K562 (cell line): ENCODE measurements around the gene HSPE1. TPM values are rescaled to one million over a fixed set of nuclear protein-coding genes. Genes with fewer than 3 reads are reported as not detected.
A peak's percentile ranks its signal among the peaks of the same experiment; 100 is the strongest.

Experiments used
- CAMTA2 ChIP-seq: fragments of 250-450 bp; sonication (Bioruptor Pico); conservative IDR thresholded peaks from 2 replicates; pipeline ENCODE4 v1.5.1; 2022
- ETV6 ChIP-seq, 3 experiments: fragments of 150-350 bp in 1 of 3; sonication (generic) in 1 of 3; formaldehyde crosslinking in 1 of 3; IDR thresholded peaks; 2 replicates each; pipeline versions ENCODE4 v1.6.1 to v1.8.0; 2014 to 2022; ENCODE audit warnings: borderline replicate concordance in 2 of 3, low read depth in 2 of 3, antibody characterized with exemption in 1 of 3, low read length in 1 of 3, mild to moderate bottlenecking in 1 of 3, missing genetic modification reagents in 1 of 3
- FOXM1 ChIP-seq, 2 experiments: fragments of 450-650 bp in 1 of 2; sonication (generic) in 1 of 2; formaldehyde crosslinking in 1 of 2; IDR thresholded peaks; 2 replicates each; pipeline versions ENCODE4 v1.6.1 to v1.9.0; 2017 to 2022; ENCODE audit warnings: low read depth in 2 of 2, mild to moderate bottlenecking in 2 of 2, missing genetic modification reagents in 1 of 2, moderate library complexity in 1 of 2
- HMG20A ChIP-seq: fragments of 450-650 bp; formaldehyde crosslinking; conservative IDR thresholded peaks from 2 replicates; pipeline ENCODE4 v1.4.0; 2020; ENCODE audit warnings: mild to moderate bottlenecking, mixed read lengths
- HMGN3 ChIP-seq: IDR thresholded peaks from 2 replicates; pipeline ENCODE4 v1.6.1; 2011; ENCODE audit warnings: borderline replicate concordance, low read depth, mild to moderate bottlenecking, mixed read lengths, low read length; ENCODE audit not compliant: insufficient read length; ENCODE audit errors: extremely low read depth
- RREB1 ChIP-seq: fragments of 250-450 bp; sonication (Bioruptor Pico); IDR thresholded peaks from 2 replicates; pipeline ENCODE4 v1.4.0; 2020
- ZBTB2 ChIP-seq: fragments of 450-650 bp; IDR thresholded peaks from 2 replicates; pipeline ENCODE4 v1.6.1; 2016; ENCODE audit warnings: antibody characterized with exemption
- ZBTB34 ChIP-seq: fragments of 250-450 bp; sonication (Bioruptor Pico); IDR thresholded peaks from 2 replicates; pipeline ENCODE4 v1.8.0; 2021; ENCODE audit warnings: mild to moderate bottlenecking, moderate library complexity
- ZEB2 ChIP-seq: fragments of 450-650 bp; IDR thresholded peaks from 2 replicates; pipeline ENCODE4 v1.6.1; 2016
- ZKSCAN1 ChIP-seq: fragments of 150-350 bp; IDR thresholded peaks from 2 replicates; pipeline ENCODE4 v1.6.1; 2016; ENCODE audit warnings: low read depth, low read length
- ZNF121 ChIP-seq: sonication (generic); formaldehyde crosslinking; conservative IDR thresholded peaks from 2 replicates; pipeline ENCODE4 v1.8.0; 2022; ENCODE audit warnings: missing genetic modification reagents
- ZNF3 ChIP-seq: fragments of 250-450 bp; sonication (Bioruptor Pico); IDR thresholded peaks from 2 replicates; pipeline ENCODE4 v1.5.0; 2021; ENCODE audit warnings: mild to moderate bottlenecking, moderate library complexity
- ZNF668 ChIP-seq: fragments of 250-450 bp; sonication (Bioruptor Pico); IDR thresholded peaks from 2 replicates; pipeline ENCODE4 v1.8.0; 2022; ENCODE audit warnings: mild to moderate bottlenecking, inconsistent platforms
- ZNF785 ChIP-seq: fragments of 250-450 bp; sonication (Bioruptor Pico); IDR thresholded peaks from 2 replicates; pipeline ENCODE4 v1.4.0; 2020; ENCODE audit warnings: mild to moderate bottlenecking
- polyA plus RNA-seq, 8 experiments: library from polyadenylated mRNA; depleted of rRNA in 4 of 8; stranded (reverse) in 5 of 8; unstranded in 3 of 8; fragments of >200 nt; fragmentation: Nextera tagmentation in 2 of 8; fragmentation: Illumina TruSeq in 1 of 8; extraction: Ambion mirVana in 2 of 8; extraction: Trizol in 1 of 8; gene quantifications; 2 replicates each; pipeline versions ENCODE4 v1.2.1 to v1.2.3, GENCODE V29; 2011 to 2014; ENCODE audit warnings: inconsistent platforms in 1 of 8, missing spikeins in 1 of 8
- total RNA-seq, 7 experiments: library from RNA; depleted of rRNA in 6 of 7; stranded (reverse); fragments of >200 nt in 6 of 7; fragmentation: Illumina TruSeq in 2 of 7; extraction: Trizol in 2 of 7; gene quantifications; 2 replicates each; pipeline versions ENCODE4 v1.2.1 to v1.2.3, GENCODE V29; 2011 to 2021; ENCODE audit warnings: low replicate concordance in 1 of 7
- TF ChIP-seq, protein P1 (sequence below): fragments of 250-450 bp; sonication (Bioruptor Pico); IDR thresholded peaks from 2 replicates; pipeline ENCODE4 v1.5.0; 2022; ENCODE audit warnings: mild to moderate bottlenecking

HSPE1 gene
- total and polyA plus RNA-seq, 9 of the 15 experiments (the other 6 are each of a cell fraction or from before 2014, with no cell fraction given): 223 to 1,007 (median 612) TPM

GRCh38 chr2:197499594-197500502, at the start of gene HSPE1, which contains the start of gene HSPD1 (continued):
- TF ChIP-seq HMG20A (CRISPR knock-in tag) (no peak), ZKSCAN1 (peak; percentile 44; the same call in 1 of the 2 replicates), ZNF668 (CRISPR knock-in tag) (no peak), ZEB2 (peak; percentile 92), ZBTB34 (no peak), ZNF121 (no peak), ZNF3 (no peak), HMGN3 (peak; percentile 97), RREB1 (CRISPR knock-in tag) (no peak), CAMTA2 (CRISPR knock-in tag) (no peak), ZBTB2 (peak; percentile 50; the same call in 1 of the 2 replicates), ETV6 (IDR thresholded peaks at IDR 0.05; ENCODE audit: borderline replicate concordance in 1 of 2, low read depth in 2 of 2, low read length in 1 of 2) (0 out of 4 replicates have a peak, but pooled peaks of 1 of the 2 experiments have one; percentile 26), ETV6 (CRISPR knock-in tag; IDR thresholded peaks at IDR 0.05; ENCODE audit: borderline replicate concordance) (peak; percentile 23; the same call in 1 of the 2 replicates), ZNF785 (CRISPR knock-in tag) (no peak), FOXM1 (IDR thresholded peaks at IDR 0.05; ENCODE audit: low read depth) (0 out of 2 replicates have a peak, but pooled peaks have one; percentile 17), FOXM1 (CRISPR knock-in tag; IDR thresholded peaks at IDR 0.05; ENCODE audit: low read depth) (no peak)
- TF ChIP-seq, protein P1, sequence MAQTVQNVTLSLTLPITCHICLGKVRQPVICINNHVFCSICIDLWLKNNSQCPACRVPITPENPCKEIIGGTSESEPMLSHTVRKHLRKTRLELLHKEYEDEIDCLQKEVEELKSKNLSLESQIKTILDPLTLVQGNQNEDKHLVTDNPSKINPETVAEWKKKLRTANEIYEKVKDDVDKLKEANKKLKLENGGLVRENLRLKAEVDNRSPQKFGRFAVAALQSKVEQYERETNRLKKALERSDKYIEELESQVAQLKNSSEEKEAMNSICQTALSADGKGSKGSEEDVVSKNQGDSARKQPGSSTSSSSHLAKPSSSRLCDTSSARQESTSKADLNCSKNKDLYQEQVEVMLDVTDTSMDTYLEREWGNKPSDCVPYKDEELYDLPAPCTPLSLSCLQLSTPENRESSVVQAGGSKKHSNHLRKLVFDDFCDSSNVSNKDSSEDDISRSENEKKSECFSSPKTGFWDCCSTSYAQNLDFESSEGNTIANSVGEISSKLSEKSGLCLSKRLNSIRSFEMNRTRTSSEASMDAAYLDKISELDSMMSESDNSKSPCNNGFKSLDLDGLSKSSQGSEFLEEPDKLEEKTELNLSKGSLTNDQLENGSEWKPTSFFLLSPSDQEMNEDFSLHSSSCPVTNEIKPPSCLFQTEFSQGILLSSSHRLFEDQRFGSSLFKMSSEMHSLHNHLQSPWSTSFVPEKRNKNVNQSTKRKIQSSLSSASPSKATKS (CRISPR knock-in tag): no peak
